HG03439 (cell line): ENCODE results near the gene ITPK1.

Source experiments
- ATAC-seq: cut with Tn5 transposase; IDR thresholded peaks from one replicate; pipeline ENCODE4 v1.9.1; 2021; ENCODE audit warnings: mild to moderate bottlenecking, moderate library complexity; ENCODE audit not compliant: unreplicated experiment

The ITPK1 gene

GRCh38 chr14:93030761-93031160 is 85.0 kb downstream of the ITPK1 start:
- no peak for ATAC-seq

DNA sequence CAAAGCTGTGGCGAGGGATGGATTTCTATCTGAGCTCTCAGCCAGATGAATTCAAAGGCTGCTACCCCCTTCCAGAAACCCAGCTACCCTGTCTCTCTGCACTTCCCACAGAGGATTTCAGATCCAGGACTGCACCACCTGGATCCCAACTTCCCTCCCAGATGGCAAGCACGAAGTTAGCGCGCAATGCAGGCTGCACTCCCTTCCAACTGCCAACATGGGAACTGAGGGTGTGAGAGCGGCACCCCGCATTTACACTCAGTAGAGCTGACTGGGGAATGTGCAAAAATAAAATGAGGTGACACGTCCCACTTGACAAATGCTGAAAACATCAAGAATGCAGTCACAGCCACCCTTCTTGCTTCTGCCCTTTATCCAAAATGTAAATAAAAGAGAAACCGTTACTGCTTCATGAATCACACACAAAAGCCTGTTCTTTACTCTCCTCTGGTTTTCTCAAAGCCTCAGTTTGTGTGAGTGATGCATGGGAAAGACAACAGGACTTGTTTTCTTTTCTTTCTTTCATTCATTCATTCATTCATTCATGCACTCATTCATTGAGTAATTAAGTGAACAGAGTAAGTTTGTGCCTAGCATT is 85.7 kb downstream of the ITPK1 start:
- ATAC-seq = no peak

DNA sequence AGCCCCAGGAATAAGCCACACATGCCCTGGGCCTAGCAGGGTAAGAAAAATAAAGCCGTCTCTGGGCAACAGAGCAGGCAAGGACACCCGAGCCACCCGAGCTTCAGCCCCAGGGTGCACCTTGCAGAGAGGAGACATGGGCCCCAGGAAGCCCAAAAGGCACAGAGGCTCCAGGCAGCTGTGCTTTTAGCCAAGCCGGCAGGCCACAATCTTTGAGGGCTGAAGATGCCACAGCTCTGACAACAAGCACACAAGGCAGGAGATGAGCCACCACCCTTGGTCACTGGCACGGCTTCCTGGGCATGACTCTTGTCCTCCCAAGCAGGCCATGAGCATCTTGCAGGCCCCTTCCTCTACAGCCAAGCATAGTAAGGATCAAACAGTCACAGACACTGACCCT is 86.3 kb downstream of the ITPK1 start:
- no peak for ATAC-seq

DNA sequence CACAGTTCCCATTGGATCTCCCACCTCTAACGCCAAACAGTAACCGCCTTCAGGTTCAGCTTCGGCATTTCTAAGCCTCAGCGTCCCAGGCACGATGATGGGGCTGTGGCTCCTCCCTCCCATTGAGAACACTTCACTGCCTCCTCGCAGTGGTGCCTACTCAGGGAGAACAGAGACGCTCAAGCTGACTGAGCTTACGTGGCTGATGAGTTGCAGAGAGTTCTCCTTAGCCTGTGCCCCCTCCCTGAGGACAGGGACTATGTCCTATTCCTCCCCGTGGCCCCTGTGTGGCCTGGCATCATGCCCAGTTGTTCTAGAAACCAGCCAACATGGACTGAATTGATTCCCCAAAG is 87.0 kb downstream of the ITPK1 start:
- no peak for ATAC-seq

GRCh38 chr14:93027810-93028723 is 87.7 kb downstream of the ITPK1 start:
- no peak for ATAC-seq

- no peak for ATAC-seq
Measured at GRCh38 chr14:93026339-93026738, 89.4 kb downstream of the ITPK1 start.

GRCh38 chr14:93025055-93025454 is 90.7 kb downstream of the ITPK1 start:
- ATAC-seq = no peak

DNA sequence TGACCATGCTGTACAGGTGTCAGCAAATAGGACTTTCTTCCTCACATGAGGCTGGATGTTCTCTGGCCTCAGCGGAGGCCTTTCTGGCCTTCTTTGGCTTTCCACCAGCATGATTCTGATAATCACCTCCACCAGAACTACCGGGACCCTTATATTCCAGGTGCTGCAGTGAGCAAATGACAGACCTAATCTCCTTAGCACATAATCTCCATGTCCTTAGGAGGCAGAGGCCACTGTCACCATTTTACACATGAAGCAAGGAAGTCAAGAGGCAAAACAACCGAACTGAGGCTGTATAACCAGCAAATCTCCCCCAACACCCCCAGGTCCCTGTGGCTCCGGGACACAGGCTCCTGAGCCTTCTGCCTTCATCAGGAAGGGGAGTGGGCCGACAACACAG is 91.2 kb downstream of the ITPK1 start:
- ATAC-seq = no peak

GRCh38 chr14:93023802-93024434 is 91.8 kb downstream of the ITPK1 start:
- no peak for ATAC-seq

GRCh38 chr14:93023039-93023438 is 92.7 kb downstream of the ITPK1 start:
- ATAC-seq = no peak

GRCh38 chr14:93019970-93020369 is 95.8 kb downstream of the ITPK1 start:
- no peak for ATAC-seq

GRCh38 chr14:93019367-93019843 is 96.3 kb downstream of the ITPK1 start:
- no peak for ATAC-seq

GRCh38 chr14:93018366-93018765 is 97.4 kb downstream of the ITPK1 start:
- ATAC-seq = no peak

DNA sequence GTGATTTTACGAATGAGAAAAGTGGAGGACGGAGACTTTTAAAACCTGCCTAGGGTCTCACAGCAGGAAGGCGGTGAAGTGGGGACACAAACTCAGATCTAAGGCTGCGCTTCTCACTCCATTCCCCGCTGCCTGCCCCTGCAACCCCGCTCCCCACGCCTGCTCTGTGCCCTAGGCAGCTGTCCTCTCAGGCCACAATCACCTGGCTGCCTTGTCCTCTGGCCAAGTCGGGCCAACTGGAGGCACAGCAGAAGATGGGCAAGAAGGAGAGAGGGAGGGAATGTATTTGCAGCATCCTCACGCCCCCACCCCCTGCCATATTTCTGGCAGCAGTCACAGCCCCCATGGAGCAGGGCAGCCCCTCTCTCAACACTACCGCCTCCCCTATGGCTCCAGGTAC is 97.8 kb downstream of the ITPK1 start:
- no peak for ATAC-seq

DNA sequence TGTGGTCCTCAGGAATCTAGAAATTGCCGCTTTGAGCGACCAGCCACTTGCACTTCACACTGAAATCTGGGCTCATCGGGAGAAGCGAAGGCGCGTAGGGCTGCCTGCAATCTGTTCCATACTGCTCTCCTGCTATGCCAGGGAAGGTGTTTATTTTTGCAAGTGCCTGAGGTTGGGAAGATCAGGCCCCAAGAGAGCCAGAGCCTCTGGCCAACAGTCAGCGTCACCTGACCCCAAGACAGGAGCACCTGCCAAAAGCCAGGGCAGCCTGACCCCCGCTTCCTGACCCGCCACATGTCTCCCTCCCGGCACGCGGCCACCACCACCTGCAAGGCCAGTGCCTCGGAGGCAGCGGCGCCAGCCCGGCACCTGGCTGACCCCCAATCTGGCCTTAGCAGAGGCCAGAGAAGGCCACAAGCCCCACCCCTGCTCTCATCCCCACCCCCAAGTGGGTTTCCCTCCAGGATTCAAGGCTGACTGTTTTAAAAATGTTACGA is 98.4 kb downstream of the ITPK1 start:
- no peak for ATAC-seq

GRCh38 chr14:93016275-93016845 is 99.4 kb downstream of the ITPK1 start:
- ATAC-seq = no peak

DNA sequence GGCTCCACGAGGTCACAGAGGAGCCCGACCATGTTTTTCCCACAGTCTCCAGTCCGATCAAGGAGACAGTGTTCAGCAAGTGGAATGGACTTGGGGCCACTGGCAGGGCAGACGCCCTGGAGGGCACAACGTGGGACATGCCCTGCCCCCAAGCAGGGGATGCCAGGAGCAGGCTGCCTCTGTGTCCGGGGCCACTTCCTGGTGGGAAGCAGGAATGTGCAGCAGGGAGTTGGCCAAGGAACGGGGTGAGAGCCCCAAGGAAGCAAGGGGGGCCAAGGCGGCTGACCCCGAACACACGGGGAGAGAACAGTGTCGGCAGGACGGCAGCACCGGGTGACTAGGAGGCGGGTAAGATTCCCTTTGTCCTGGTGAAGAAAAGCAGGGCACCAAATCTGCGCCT is 100.2 kb downstream of the ITPK1 start:
- ATAC-seq = no peak

DNA sequence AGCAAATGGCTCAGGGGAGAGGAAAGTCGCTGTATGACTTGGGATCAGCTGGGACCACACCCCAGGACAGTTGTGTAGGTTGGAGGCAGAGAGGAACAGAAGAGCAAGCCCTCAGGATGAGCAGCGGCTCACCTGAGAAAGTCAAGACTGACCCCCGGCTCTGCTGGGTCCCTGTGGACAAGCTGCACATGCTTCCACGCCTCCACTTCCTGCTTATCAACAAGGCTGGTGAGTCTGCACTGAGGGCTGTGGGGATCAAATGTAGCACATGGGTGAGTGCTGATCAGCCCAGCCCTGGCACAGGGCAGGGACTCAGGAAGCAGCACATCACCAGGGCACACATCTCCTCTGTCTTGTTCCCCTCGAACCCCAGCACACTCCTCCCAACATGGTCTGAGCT is 100.7 kb downstream of the ITPK1 start:
- no peak for ATAC-seq

DNA sequence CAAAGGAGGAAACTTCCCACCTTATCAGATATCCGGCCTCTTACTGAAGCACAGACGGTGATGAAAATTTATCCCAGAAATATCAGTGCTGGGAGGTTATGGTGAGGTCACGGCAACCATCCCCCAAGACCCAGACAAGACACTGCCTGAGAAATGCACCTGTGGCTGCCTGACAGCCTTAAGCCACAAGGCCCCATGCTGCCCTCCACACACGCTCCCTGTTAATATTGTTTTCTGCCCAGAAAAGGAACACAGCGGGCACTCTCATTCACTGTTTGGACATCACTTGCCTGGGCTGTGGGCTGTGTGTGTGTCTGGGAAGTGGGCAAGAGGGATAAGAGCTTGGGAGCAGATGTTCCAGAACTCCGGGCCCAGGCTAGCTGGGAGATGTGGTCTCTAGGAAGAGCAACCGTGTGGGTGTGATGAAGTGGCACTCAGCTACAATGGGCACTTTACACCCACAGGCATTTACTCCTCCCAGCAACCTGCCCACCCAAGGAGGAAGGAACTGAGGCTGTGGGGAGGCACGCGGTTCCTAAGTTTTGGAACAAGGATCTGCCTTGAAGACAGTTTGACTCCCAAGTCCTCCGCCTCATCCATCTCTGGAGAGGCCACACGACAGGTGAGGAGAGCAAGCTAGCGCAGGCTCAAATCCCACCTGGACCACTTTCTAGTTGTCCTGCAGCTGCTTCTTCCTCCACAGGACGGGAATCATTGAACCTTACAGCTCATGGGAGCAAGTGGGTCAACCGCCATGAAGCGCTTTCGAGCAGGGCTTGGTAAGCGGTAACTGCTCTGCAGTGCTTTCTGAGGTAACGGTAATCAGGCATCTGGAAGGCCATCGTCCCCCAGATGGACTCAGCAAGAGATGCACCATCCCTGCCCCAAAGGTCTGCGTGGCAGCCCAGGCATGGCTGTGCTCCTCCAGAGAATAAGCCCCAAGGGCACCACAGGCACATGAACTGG is 101.4 kb downstream of the ITPK1 start:
- no peak for ATAC-seq
